Measurements from ENCODE around the gene SEC23A.
"Not testable (repeated sequence)": the region's sequence is repeated elsewhere in the genome, so short reads cannot be mapped to it uniquely, and the experiment has no call there.

Gene SEC23A

DNA sequence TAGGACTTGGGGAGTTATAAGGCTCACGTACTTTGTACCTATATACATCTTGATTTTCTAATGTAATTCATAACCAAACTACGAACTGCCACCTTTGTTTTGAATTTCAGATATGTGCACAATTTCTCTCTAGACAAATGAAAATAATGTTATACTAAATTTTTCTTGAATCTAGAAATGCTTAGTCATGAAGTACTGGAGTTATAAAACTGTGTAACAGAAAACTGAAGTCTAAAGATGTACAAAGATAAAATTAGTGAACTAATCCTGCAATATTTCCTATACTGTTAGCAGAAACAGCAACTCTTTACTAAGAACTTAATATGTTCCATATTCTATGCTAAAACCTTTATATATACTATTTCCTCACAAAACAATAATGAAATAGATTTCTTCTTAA is 15.5 kb downstream of the SEC23A start:
- TF ChIP-seq, protein P1, sequence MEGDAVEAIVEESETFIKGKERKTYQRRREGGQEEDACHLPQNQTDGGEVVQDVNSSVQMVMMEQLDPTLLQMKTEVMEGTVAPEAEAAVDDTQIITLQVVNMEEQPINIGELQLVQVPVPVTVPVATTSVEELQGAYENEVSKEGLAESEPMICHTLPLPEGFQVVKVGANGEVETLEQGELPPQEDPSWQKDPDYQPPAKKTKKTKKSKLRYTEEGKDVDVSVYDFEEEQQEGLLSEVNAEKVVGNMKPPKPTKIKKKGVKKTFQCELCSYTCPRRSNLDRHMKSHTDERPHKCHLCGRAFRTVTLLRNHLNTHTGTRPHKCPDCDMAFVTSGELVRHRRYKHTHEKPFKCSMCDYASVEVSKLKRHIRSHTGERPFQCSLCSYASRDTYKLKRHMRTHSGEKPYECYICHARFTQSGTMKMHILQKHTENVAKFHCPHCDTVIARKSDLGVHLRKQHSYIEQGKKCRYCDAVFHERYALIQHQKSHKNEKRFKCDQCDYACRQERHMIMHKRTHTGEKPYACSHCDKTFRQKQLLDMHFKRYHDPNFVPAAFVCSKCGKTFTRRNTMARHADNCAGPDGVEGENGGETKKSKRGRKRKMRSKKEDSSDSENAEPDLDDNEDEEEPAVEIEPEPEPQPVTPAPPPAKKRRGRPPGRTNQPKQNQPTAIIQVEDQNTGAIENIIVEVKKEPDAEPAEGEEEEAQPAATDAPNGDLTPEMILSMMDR (IDR thresholded peaks at IDR 0.05; ENCODE audit: low read depth, low read length) = no peak
- in situ Hi-C loops (cut with HindIII; ENCODE audit: low sequenced_read_pairs) = no loop called here
- H3K4me3 ChIP-seq (ENCODE audit: low read depth, low read length) = no peak overlapping the region
- no peak for DNase-seq (ENCODE audit: low read depth, low spot score)

DNA sequence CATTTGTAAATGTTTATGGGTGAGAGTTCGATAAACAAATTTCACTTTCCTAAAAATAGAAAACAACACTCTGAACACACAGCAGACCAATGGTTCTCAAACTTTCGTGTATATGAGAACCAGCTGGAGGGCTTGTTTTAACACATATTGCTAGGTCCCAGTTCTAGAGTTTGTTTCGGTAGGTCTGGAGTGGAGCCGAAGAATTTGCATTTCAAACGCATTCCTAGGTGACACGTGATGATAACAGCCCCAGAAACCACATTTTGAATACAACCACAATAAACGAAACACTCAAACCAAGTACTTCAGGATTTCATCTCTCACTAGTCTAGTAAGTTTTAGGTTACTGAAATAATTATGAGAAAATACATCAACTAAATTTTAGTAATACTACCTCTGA is 17.1 kb downstream of the SEC23A start:
- H3K4me3 ChIP-seq (ENCODE audit: low read depth, low read length) = no peak overlapping the region
- in situ Hi-C loops (cut with HindIII; ENCODE audit: low sequenced_read_pairs) = no loop called here

DNA sequence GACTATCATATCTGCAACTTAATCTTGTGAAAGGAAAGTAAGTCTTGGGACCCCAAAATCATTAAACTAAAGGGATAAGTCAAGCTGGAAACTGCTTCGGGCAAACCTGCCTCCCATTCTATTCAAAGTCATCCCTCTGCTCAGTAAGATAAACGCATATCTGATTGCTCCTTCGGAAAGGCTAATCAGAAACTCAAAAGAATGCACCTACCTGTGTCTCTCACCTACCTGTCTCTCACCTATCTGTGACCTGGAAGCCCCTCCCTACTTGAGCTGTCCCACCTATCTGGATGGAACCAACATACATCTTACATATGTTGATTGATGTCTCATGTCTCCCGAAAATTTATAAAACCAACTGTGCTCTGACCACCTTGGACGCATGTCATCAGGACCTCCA is 19.9 kb downstream of the SEC23A start:
- no peak overlapping the region for H3K4me3 ChIP-seq (ENCODE audit: low read depth, low read length)
- TF ChIP-seq, protein P1 (IDR thresholded peaks at IDR 0.05; ENCODE audit: low read depth, low read length) = no peak
- DNase-seq (ENCODE audit: low read depth, low spot score) = no peak
- in situ Hi-C loops (cut with HindIII; ENCODE audit: low sequenced_read_pairs) = no loop called here

More for the DNA sequence above, 17.1 kb downstream of the SEC23A start:
- DNase-seq (ENCODE audit: low read depth, low spot score) = no peak
- TF ChIP-seq, protein P1 (IDR thresholded peaks at IDR 0.05; ENCODE audit: low read depth, low read length) = no peak

DNA sequence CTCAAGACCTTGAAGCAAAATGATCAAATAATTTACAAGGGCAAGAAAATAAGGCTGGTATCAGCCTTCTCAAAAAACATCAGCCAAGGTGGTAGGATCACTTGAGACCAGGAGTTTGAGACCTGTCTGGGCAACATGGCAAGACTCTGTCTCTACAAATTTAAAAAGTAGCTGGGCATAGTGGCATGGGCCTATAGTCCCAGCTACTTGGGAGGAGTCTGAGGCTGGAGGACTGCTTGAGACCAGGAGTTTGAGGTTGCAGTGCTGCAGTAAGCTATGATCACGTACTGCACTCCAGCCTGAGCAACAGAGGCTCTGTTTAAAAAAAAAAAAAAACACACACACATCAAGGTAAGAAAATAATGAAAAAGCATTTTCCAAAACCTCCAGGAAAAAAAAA is 22.1 kb downstream of the SEC23A start:
- in situ Hi-C loops (cut with HindIII; ENCODE audit: low sequenced_read_pairs) = no loop called here
- no peak for DNase-seq (ENCODE audit: low read depth, low spot score)
- TF ChIP-seq, protein P1 (IDR thresholded peaks at IDR 0.05; ENCODE audit: low read depth, low read length) = no peak
- H3K4me3 ChIP-seq (ENCODE audit: low read depth, low read length) = no peak overlapping the region

DNA sequence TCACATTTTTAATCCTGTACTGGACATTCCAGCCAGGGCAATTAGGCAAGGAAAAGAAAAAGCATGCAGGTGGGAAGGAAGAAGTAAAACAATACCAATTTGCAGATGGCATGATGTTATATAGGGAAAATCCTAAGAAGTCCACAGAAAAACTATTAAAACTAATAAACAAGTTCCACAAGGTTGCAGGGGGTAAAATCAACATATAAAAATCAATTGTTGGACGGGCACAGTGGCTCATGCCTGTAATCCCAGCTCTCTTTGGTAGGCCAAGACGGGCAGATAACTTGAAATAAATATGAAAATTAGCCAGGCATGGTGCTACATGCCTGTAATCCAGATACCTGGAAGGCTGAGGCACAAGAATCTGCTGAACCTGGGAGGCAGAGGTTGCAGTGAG is 31.9 kb downstream of the SEC23A start:
- TF ChIP-seq, protein P1 (IDR thresholded peaks at IDR 0.05; ENCODE audit: low read depth, low read length) = no peak
- in situ Hi-C loops (cut with HindIII; ENCODE audit: low sequenced_read_pairs) = no loop called here
- H3K4me3 ChIP-seq (ENCODE audit: low read depth, low read length) = no peak overlapping the region
- DNase-seq (ENCODE audit: low read depth, low spot score) = no peak

DNA sequence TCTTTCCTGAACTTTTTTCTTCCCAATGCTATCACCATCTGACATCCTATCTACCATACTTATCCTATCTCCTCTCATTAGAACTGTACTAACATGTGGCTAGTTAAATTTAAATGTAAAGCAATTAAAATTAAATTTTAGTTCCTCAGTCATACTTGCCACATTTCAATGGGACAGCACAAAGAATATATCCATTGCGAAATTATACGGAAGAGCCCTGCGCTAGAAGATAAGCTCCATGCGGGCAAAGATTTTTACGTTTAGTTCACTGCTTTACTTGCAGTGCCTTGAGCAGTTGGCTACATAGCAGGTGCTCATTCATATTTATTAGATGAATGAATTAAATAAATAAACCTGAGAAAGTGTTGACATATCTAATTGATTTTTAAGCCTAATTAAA is 33.1 kb downstream of the SEC23A start:
- in situ Hi-C loops (cut with HindIII; ENCODE audit: low sequenced_read_pairs) = no loop called here
- TF ChIP-seq, protein P1 (IDR thresholded peaks at IDR 0.05; ENCODE audit: low read depth, low read length) = no peak
- no peak for DNase-seq (ENCODE audit: low read depth, low spot score)
- H3K4me3 ChIP-seq (ENCODE audit: low read depth, low read length) = no peak overlapping the region

DNA sequence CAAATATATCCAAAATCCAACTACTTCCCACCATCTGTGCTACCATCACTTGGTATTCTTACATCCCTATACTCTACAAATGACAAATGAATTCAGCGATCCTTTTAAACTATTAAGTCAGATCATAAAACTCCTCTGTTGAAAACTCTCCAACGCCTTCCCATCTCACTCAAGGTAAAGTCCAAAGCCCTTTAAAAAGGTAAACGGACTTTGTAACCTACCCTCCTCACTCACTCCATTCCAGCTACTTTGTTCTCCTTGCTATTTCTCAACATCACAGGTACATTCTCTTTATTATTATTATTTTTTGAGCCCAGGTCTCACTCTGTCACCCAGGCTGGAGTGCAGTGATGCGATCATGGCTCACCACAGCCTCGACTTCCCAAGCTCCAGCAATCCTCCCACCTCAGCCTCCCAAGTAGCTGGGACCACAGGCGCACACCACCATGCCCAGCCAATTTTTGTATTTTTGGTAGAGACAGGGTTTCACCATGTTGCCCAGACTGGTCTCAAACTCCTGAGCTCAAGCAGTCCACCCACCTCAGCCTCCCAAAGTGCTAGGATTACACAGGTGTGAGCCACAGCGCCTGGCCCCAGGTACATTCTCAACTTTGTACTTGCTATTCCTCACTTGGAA is 33.7 kb downstream of the SEC23A start:
- in situ Hi-C loops (cut with HindIII; ENCODE audit: low sequenced_read_pairs); DNase-seq (ENCODE audit: low read depth, low spot score); H3K4me3 ChIP-seq (ENCODE audit: low read depth, low read length): not testable (repeated sequence)
